Measurements from ENCODE around the gene REXO2. TPM values are rescaled to one million over a fixed set of nuclear protein-coding genes. Genes with fewer than 3 reads are reported as not detected.

The REXO2 gene
- total RNA-seq, 1 donor from 2014 or later = 174 TPM

GRCh38 chr11:114433376-114433775 lies 5.9 kb upstream of the REXO2 start:
- no peak for DNase-seq (ENCODE audit: missing footprints)
- no peak for ATAC-seq
- intact Hi-C loops (cut with DNase I) = no loop called here

- DNase-seq (ENCODE audit: missing footprints) (no peak), ATAC-seq (no peak)
- intact Hi-C loops (cut with DNase I) = loop anchor here (2.0 kb wide), 2 partner anchors 38 to 90 kb away; partner anchors contain the start of genes C11orf71 and RBM7
Observed at GRCh38 chr11:114438303-114438702, 964 bp upstream of the REXO2 start.

GRCh38 chr11:114440121-114440860 lies 1.0 kb downstream of the REXO2 start:
- ATAC-seq = no peak
- intact Hi-C loops (cut with DNase I) = no loop called here
- no peak for DNase-seq (ENCODE audit: missing footprints)

GRCh38 chr11:114440971-114441763 lies 1.9 kb downstream of the REXO2 start:
- intact Hi-C loops (cut with DNase I) = no loop called here
- DNase-seq (ENCODE audit: missing footprints) (no peak), ATAC-seq (no peak)

- DNase-seq (ENCODE audit: missing footprints) (no peak), ATAC-seq (no peak)
- intact Hi-C loops (cut with DNase I) = no loop called here
Observed at GRCh38 chr11:114441921-114442320, 2.7 kb downstream of the REXO2 start.

GRCh38 chr11:114442536-114442935 lies 3.3 kb downstream of the REXO2 start:
- DNase-seq (ENCODE audit: missing footprints) (no peak), ATAC-seq (no peak)
- intact Hi-C loops (cut with DNase I) = no loop called here

- ATAC-seq = no peak
- intact Hi-C loops (cut with DNase I) = no loop called here
- no peak for DNase-seq (ENCODE audit: missing footprints)
Observed at GRCh38 chr11:114447444-114447843, 8.2 kb downstream of the REXO2 start.

- DNase-seq (ENCODE audit: missing footprints) (no peak), ATAC-seq (no peak)
- intact Hi-C loops (cut with DNase I) = no loop called here
Observed at GRCh38 chr11:114447892-114448291, 8.6 kb downstream of the REXO2 start.

- DNase-seq (ENCODE audit: missing footprints) (no peak), ATAC-seq (no peak)
- intact Hi-C loops (cut with DNase I) = no loop called here
Observed at GRCh38 chr11:114448749-114449482, 9.6 kb downstream of the REXO2 start.

GRCh38 chr11:114449845-114450244 lies 10.6 kb downstream of the REXO2 start:
- intact Hi-C loops (cut with DNase I) = no loop called here
- DNase-seq (ENCODE audit: missing footprints) (no peak), ATAC-seq (no peak)

- intact Hi-C loops (cut with DNase I) = no loop called here
- ATAC-seq (no peak), DNase-seq (ENCODE audit: missing footprints) (no peak)
Observed at GRCh38 chr11:114452399-114452798, 13.1 kb downstream of the REXO2 start.

- intact Hi-C loops (cut with DNase I) = no loop called here
Observed at GRCh38 chr11:114463999-114464398, 24.7 kb downstream of the REXO2 start.

GRCh38 chr11:114466742-114467141 lies 27.5 kb downstream of the REXO2 start:
- no peak for ATAC-seq
- intact Hi-C loops (cut with DNase I) = no loop called here
- DNase-seq (ENCODE audit: missing footprints) = no peak

More at GRCh38 chr11:114463999-114464398, 24.7 kb downstream of the REXO2 start:
- ATAC-seq (no peak), DNase-seq (ENCODE audit: missing footprints) (no peak)

GRCh38 chr11:114472661-114473060 lies 33.4 kb downstream of the REXO2 start:
- ATAC-seq (no peak), DNase-seq (ENCODE audit: missing footprints) (no peak)
- intact Hi-C loops (cut with DNase I) = no loop called here

GRCh38 chr11:114478001-114478410 lies 38.7 kb downstream of the REXO2 start:
- no peak for ATAC-seq
- intact Hi-C loops (cut with DNase I) = loop anchor here (5.0 kb wide), 1 partner anchor 131 kb away; no protein-coding TSS in a partner anchor
- DNase-seq (ENCODE audit: missing footprints) = no peak

- intact Hi-C loops (cut with DNase I) = loop anchor here (5.0 kb wide), 1 partner anchor 131 kb away; no protein-coding TSS in a partner anchor
- no peak for DNase-seq (ENCODE audit: missing footprints)
- no peak for ATAC-seq
Observed at GRCh38 chr11:114478768-114479167, 39.5 kb downstream of the REXO2 start.

- DNase-seq (ENCODE audit: missing footprints) = no peak
- no peak for ATAC-seq
- intact Hi-C loops (cut with DNase I) = loop anchor here (5.0 kb wide), 1 partner anchor 132 kb away; no protein-coding TSS in a partner anchor
Observed at GRCh38 chr11:114479331-114479730, 40.1 kb downstream of the REXO2 start.

GRCh38 chr11:114482114-114482513 lies 42.8 kb downstream of the REXO2 start:
- DNase-seq (ENCODE audit: missing footprints) = no peak
- intact Hi-C loops (cut with DNase I) = no loop called here
- ATAC-seq = no peak

GRCh38 chr11:114483929-114484328 lies 44.7 kb downstream of the REXO2 start:
- intact Hi-C loops (cut with DNase I) = no loop called here
- no peak for ATAC-seq
- no peak for DNase-seq (ENCODE audit: missing footprints)

All from Right ventricle myocardium inferior (tissue), 1 donor.